Rectal smooth muscle tissue (tissue), 1 donor: Measurements from ENCODE around the gene CAMK1.

Source experiments
- H3K27ac ChIP-seq: one replicate; pipeline ENCODE4 v1.7.0; 2013; ENCODE audit warnings: low read depth, low read length, inconsistent platforms
- H3K27me3 ChIP-seq: one replicate; pipeline ENCODE4 v1.7.0; 2013; ENCODE audit warnings: low read length; ENCODE audit not compliant: control insufficient read depth, insufficient read depth
- H3K36me3 ChIP-seq: one replicate; pipeline ENCODE4 v1.7.0; 2013; ENCODE audit warnings: low read length; ENCODE audit not compliant: control insufficient read depth, insufficient read depth
- H3K4me1 ChIP-seq: one replicate; pipeline ENCODE4 v1.7.0; 2013; ENCODE audit warnings: low read length; ENCODE audit not compliant: control insufficient read depth, insufficient read depth
- H3K4me3 ChIP-seq: one replicate; pipeline ENCODE4 v1.7.0; 2013; ENCODE audit warnings: low read length
- H3K9ac ChIP-seq: one replicate; pipeline ENCODE4 v1.7.0; 2013; ENCODE audit warnings: low read length

Gene CAMK1

DNA sequence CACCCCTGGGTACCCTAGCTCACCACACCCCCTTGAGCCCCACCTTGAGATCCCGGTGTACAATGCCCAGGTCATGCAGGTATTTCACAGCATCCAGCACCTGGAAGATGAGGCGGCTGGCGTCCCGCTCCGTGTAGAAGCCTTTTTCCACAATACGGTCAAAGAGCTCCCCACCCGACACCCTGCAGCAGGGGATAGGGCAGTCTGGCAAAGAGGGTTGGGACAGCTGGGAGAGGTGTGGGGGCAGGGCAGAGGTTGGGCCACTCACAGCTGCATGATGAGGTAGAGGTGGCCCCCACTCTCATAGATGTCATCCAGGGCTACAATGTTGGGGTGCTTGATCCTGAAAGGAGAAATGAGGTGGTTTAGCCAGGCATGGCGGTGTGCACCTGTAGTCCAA is 6.9 kb downstream of the CAMK1 start:
- no peaks in the 10 kb centered on the region for H3K4me1 ChIP-seq
- no peak overlapping the region for H3K27ac ChIP-seq
- H3K9ac ChIP-seq = no peak overlapping the region
- peaks cover 32% of the 10 kb centered on the region for H3K36me3 ChIP-seq
- H3K27me3 ChIP-seq = no peaks in the 10 kb centered on the region
- H3K4me3 ChIP-seq = no peak overlapping the region

GRCh38 chr3:9761919-9762318 is 7.8 kb downstream of the CAMK1 start:
- H3K27me3 ChIP-seq = no peaks in the 10 kb centered on the region
- H3K27ac ChIP-seq = no peak overlapping the region
- no peak overlapping the region for H3K4me3 ChIP-seq
- no peaks in the 10 kb centered on the region for H3K4me1 ChIP-seq
- no peak overlapping the region for H3K9ac ChIP-seq
- H3K36me3 ChIP-seq = peaks cover 40% of the 10 kb centered on the region

GRCh38 chr3:9760779-9761505 is 8.8 kb downstream of the CAMK1 start:
- Histone ChIP-seq H3K36me3 (peaks cover 48% of the 10 kb centered on the region), H3K27ac (no peak overlapping the region), H3K9ac (no peak overlapping the region), H3K4me3 (no peak overlapping the region), H3K4me1 (no peaks in the 10 kb centered on the region), H3K27me3 (no peaks in the 10 kb centered on the region)

GRCh38 chr3:9757427-9757826 is 12.3 kb downstream of the CAMK1 start:
- Histone ChIP-seq H3K27me3 (no peaks in the 10 kb centered on the region), H3K4me3 (no peak overlapping the region), H3K27ac (no peak overlapping the region), H3K4me1 (no peaks in the 10 kb centered on the region), H3K9ac (no peak overlapping the region), H3K36me3 (peaks cover 42% of the 10 kb centered on the region)

GRCh38 chr3:9754678-9755077 is 15.1 kb downstream of the CAMK1 start:
- H3K9ac ChIP-seq = no peak overlapping the region
- no peaks in the 10 kb centered on the region for H3K27me3 ChIP-seq
- peaks cover 37% of the 10 kb centered on the region for H3K36me3 ChIP-seq
- peaks cover 9% of the 10 kb centered on the region for H3K4me1 ChIP-seq
- H3K27ac ChIP-seq = no peak overlapping the region
- H3K4me3 ChIP-seq = no peak overlapping the region

DNA sequence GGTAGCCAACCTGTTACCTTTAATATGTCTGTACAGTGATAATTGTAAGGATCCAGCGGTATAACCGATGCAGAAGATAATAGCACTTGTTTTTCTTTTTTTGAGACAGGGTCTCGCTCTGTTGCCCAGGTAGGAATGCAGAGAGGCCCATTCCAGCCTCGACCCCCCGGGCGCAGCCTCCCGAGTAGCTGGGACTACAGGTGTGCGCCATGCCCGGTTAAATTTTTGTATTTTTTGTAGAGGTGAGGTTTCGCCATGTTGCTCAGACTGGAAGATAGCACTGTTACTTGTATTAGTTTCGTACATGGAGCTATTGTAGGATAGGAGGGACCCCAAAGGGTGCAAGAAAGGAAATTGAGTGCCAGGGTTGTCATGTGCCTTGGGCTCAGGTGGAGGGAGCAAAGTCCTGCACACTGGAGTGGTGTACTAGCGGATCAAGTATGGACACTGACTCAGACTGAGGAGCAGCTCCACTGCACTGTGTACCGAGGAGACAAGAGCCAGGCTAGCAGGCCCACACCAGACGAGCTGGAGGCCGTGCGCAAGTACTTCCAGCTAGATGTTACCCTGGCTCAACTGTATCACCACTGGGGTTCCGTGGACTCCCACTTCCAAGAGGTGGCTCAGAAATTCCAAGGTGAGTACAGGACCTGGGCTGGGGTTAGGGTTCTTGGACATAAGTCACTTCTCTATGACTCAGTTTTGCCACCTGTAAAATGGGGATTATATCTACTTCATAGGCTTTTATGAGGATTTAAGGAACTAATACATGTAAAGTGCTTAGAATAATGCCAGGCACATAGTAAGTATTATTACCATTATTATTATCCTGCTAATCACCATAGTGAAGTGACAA is 19.0 kb downstream of the CAMK1 start:
- Histone ChIP-seq H3K4me1 (peaks cover 13% of the 10 kb centered on the region), H3K36me3 (peaks cover 29% of the 10 kb centered on the region)

DNA sequence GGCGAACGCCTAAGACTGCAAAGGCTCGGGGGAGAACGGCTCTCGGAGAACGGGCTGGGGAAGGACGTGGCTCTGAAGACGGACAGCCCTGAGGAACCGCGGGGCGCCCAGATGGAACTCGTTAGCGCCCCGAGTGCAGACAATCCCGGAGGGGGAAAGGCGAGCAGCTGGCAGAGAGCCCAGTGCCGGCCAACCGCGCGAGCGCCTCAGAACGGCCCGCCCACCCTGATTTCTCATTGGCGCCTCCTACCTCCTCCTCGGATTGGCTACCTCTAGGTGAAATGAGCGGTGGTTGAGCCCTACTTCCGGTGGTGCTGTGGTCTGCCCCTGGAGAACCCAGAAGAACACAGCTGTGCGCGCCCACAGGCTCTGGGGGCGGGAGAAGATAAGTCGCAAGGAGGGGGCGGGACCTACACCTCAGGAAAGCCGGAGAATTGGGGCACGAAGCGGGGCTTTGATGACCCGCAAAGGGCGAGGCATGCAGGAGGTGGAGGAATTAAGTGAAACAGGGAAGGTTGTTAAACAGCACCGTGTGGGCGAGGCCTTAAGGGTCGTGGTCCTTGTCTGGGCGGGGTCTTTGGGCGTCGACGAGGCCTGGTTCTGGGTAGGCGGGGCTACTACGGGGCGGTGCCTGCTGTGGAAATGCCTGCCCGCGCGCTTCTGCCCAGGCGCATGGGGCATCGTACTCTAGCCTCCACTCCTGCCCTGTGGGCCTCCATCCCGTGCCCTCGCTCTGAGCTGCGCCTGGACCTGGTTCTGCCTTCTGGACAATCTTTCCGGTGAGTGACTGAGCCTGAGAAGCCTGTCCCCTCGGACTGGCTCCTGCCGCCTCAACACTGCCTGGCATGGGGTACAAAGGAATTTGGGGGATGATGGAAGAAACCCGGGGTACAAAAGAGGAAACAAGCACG is 19.8 kb downstream of the CAMK1 start, which contains the start of gene OGG1:
Gene OGG1, plus strand, starts transcription at position 308 of the 911 bp plus-strand sequence. Its CDS starts 335 bp downstream, at position 643.
- H3K36me3 ChIP-seq = peaks cover 38% of the 10 kb centered on the region

More for the DNA sequence above, 19.0 kb downstream of the CAMK1 start:
- Histone ChIP-seq H3K9ac (peak overlapping the region; percentile 20), H3K27me3 (no peaks in the 10 kb centered on the region), H3K27ac (peak overlapping the region; percentile 90), H3K4me3 (peak overlapping the region; percentile 72)

GRCh38 chr3:9749296-9749644 is 20.5 kb downstream of the CAMK1 start:
- Histone ChIP-seq H3K27me3 (no peaks in the 10 kb centered on the region), H3K4me1 (peaks cover 13% of the 10 kb centered on the region), H3K36me3 (peaks cover 36% of the 10 kb centered on the region), H3K9ac (peak overlapping the region; percentile 73), H3K27ac (peak overlapping the region; percentile 91), H3K4me3 (peak overlapping the region; percentile 83)

More for the DNA sequence above, 19.8 kb downstream of the CAMK1 start, which contains the start of gene OGG1:
- peak within 1 kb of the TSS; percentile 73 for H3K9ac ChIP-seq
- peaks cover 13% of the 10 kb centered on the region for H3K4me1 ChIP-seq
- peak within 1 kb of the TSS; percentile 91 for H3K27ac ChIP-seq
- peak within 1 kb of the TSS; percentile 83 for H3K4me3 ChIP-seq
- H3K27me3 ChIP-seq = no peaks in the 10 kb centered on the region

- peaks cover 13% of the 10 kb centered on the region for H3K4me1 ChIP-seq
- H3K4me3 ChIP-seq = no peak overlapping the region
- H3K36me3 ChIP-seq = peaks cover 46% of the 10 kb centered on the region
- H3K27me3 ChIP-seq = no peaks in the 10 kb centered on the region
- no peak overlapping the region for H3K27ac ChIP-seq
- no peak overlapping the region for H3K9ac ChIP-seq
Measured at GRCh38 chr3:9748031-9748430, 21.7 kb downstream of the CAMK1 start.

GRCh38 chr3:9747267-9747666 is 22.5 kb downstream of the CAMK1 start:
- Histone ChIP-seq H3K27me3 (no peaks in the 10 kb centered on the region), H3K27ac (no peak overlapping the region), H3K4me3 (no peak overlapping the region), H3K9ac (no peak overlapping the region), H3K36me3 (peaks cover 54% of the 10 kb centered on the region), H3K4me1 (peaks cover 13% of the 10 kb centered on the region)

DNA sequence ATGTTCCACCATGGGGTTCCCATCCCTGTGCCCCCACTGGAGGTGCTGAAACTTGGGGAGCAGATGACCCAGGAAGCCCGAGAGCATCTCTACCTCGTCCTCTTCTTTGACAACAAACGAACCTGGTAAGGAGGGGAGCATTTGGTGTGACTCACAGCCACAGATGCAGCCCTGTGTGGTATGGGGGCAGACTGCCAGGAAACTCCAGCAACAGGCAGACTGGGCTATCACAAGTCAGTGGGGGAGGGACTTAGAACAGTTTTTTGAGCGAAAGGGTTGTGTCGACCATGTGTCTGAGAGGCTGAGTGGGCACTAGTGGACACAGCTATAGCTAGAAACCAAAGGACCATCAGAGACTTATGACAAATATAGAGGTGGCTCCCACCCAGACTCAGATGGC is 23.4 kb downstream of the CAMK1 start:
- peaks cover 54% of the 10 kb centered on the region for H3K36me3 ChIP-seq
- no peak overlapping the region for H3K9ac ChIP-seq
- H3K27ac ChIP-seq = no peak overlapping the region
- no peak overlapping the region for H3K4me3 ChIP-seq
- H3K4me1 ChIP-seq = peaks cover 11% of the 10 kb centered on the region
- H3K27me3 ChIP-seq = no peaks in the 10 kb centered on the region

- Histone ChIP-seq H3K4me3 (no peak overlapping the region), H3K27ac (no peak overlapping the region), H3K36me3 (peaks cover 61% of the 10 kb centered on the region), H3K9ac (no peak overlapping the region), H3K27me3 (no peaks in the 10 kb centered on the region), H3K4me1 (peaks cover 3% of the 10 kb centered on the region)
Measured at GRCh38 chr3:9745521-9745920, 24.2 kb downstream of the CAMK1 start.
